ENCODE results near the gene NKX1-2.
A peak's percentile ranks its signal among the peaks of the same experiment; 100 is the strongest.
"Not testable (repeated sequence)": the region's sequence is repeated elsewhere in the genome, so short reads cannot be mapped to it uniquely, and the experiment has no call there.

NKX1-2 gene

DNA sequence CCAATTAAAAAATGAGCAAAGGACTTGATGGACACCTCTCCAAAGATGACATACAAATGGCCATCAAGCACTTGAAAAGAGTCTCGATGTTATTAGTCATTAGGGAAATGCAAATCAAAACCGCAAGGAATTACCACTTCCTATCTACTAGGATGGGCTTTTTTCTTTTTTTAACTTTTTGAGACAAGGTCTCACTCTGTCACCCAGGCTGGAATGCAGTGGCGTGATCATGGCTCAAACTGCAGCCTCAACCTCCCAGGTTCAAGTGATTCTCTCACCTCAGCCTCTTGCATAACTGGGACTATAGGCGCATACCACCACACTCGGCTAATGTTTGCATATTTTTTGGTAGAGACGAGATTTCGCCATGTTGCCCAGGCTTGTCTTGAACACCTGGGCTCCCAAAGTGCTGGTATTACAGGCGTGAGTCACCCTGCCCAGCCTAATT, 13.6 kb downstream of the NKX1-2 start:
- TF ChIP-seq EZH2 (optimal IDR thresholded peaks at IDR 0.05; ENCODE audit: low read depth, low read length) (no peak), EZH2phosphoT487 (IDR thresholded peaks at IDR 0.05; ENCODE audit: low read length) (no peak)
- TF ChIP-seq, protein P1, sequence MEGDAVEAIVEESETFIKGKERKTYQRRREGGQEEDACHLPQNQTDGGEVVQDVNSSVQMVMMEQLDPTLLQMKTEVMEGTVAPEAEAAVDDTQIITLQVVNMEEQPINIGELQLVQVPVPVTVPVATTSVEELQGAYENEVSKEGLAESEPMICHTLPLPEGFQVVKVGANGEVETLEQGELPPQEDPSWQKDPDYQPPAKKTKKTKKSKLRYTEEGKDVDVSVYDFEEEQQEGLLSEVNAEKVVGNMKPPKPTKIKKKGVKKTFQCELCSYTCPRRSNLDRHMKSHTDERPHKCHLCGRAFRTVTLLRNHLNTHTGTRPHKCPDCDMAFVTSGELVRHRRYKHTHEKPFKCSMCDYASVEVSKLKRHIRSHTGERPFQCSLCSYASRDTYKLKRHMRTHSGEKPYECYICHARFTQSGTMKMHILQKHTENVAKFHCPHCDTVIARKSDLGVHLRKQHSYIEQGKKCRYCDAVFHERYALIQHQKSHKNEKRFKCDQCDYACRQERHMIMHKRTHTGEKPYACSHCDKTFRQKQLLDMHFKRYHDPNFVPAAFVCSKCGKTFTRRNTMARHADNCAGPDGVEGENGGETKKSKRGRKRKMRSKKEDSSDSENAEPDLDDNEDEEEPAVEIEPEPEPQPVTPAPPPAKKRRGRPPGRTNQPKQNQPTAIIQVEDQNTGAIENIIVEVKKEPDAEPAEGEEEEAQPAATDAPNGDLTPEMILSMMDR (IDR thresholded peaks at IDR 0.05; ENCODE audit: low read length): no peak
- Histone ChIP-seq H3K9ac (ENCODE audit: low read length) (no peak overlapping the region), H3K9me3 (replicated peaks; ENCODE audit: insufficient read depth, low read length) (no peaks in the 10 kb centered on the region), H2AFZ (ENCODE audit: low read length) (peak overlapping the region; percentile 7; the same call in 1 of the 2 replicates), H4K20me1 (ENCODE audit: insufficient read depth, low read length) (no peaks in the 10 kb centered on the region), H3K79me2 (ENCODE audit: low read length) (no peaks in the 10 kb centered on the region), H3K27me3 (replicated peaks; ENCODE audit: insufficient read depth, low read length) (no peaks in the 10 kb centered on the region), H3K27ac (ENCODE audit: low read length) (peak overlapping the region; percentile 53; the same call in 1 of the 2 replicates), H3K4me1 (ENCODE audit: low read length) (peaks cover 12% of the 10 kb centered on the region), H3K4me3 (ENCODE audit: low read length) (no peak overlapping the region; the same call in 1 of the 2 replicates), H3K9me2 (replicated peaks; ENCODE audit: insufficient read depth, low read length) (no peaks in the 10 kb centered on the region), H3K36me3 (replicated peaks; ENCODE audit: insufficient read depth, low read length) (no peaks in the 10 kb centered on the region), H3F3A (ENCODE audit: insufficient read depth, low read length) (no peaks in the 10 kb centered on the region), H3K4me2 (ENCODE audit: low read depth, low read length) (peak overlapping the region; percentile 42; the same call in 1 of the 2 replicates)
- DNase-seq: peak; percentile 83

DNA sequence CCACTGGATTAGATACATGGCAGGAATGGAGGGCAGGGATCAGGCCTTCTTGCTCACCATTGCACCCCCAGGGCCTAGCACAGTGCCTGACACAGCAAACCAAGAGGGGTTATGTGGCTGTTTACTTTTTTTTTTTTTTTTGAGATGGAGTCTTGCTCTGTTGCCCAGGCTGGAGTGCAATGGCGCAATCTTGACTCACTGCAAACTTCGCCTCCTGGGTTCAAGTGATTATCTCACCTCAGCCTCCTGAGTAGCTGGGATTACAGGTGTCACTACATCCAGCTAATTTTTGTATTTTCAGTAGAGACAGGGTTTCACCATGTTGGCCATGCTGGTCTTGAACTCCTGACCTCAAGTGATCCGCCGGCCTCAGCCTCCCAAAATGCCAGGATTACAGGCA, 14.2 kb downstream of the NKX1-2 start:
- H4K20me1 ChIP-seq (ENCODE audit: insufficient read depth, low read length); H3K36me3 ChIP-seq (replicated peaks; ENCODE audit: insufficient read depth, low read length); H3K9ac ChIP-seq (ENCODE audit: low read length); DNase-seq; H3K4me3 ChIP-seq (ENCODE audit: low read length); H3F3A ChIP-seq (ENCODE audit: insufficient read depth, low read length); H3K79me2 ChIP-seq (ENCODE audit: low read length); H3K9me3 ChIP-seq (replicated peaks; ENCODE audit: insufficient read depth, low read length); H3K9me2 ChIP-seq (replicated peaks; ENCODE audit: insufficient read depth, low read length); H3K27me3 ChIP-seq (replicated peaks; ENCODE audit: insufficient read depth, low read length); H2AFZ ChIP-seq (ENCODE audit: low read length): not testable (repeated sequence)
- H3K4me2 ChIP-seq (ENCODE audit: low read depth, low read length): peak overlapping the region; percentile 42; the same call in 1 of the 2 replicates
- peaks cover 12% of the 10 kb centered on the region for H3K4me1 ChIP-seq (ENCODE audit: low read length)
- H3K27ac ChIP-seq (ENCODE audit: low read length): peak overlapping the region; percentile 53; the same call in 1 of the 2 replicates

DNA sequence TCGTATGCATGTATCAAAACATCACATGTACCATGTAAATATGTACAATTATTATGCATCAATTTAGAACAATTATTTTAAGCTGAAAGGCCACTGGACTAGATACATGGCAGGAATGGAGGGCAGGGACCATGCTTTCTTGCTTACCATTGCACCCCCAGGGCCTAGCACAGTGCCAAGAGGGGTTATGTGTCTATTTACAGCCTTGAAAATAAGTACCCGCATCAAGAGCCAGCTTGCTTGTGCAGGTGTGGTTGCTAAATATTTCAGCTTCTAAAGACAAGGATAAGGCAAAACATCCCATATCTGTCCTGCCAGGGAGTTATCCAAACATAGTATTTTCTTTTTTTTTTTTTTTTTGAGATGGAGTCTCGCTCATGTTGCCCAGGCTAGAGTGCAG, 16.4 kb downstream of the NKX1-2 start:
- no peak overlapping the region for H2AFZ ChIP-seq (ENCODE audit: low read length)
- H3K79me2 ChIP-seq (ENCODE audit: low read length): no peaks in the 10 kb centered on the region
- peaks cover 12% of the 10 kb centered on the region for H3K4me1 ChIP-seq (ENCODE audit: low read length)
- no peaks in the 10 kb centered on the region for H4K20me1 ChIP-seq (ENCODE audit: insufficient read depth, low read length)
- TF ChIP-seq EZH2phosphoT487 (IDR thresholded peaks at IDR 0.05; ENCODE audit: low read length): no peak
- TF ChIP-seq, protein P1 (IDR thresholded peaks at IDR 0.05; ENCODE audit: low read length): no peak
- no peak for TF ChIP-seq EZH2 (optimal IDR thresholded peaks at IDR 0.05; ENCODE audit: low read depth, low read length)
- no peak for DNase-seq
- H3K4me2 ChIP-seq (ENCODE audit: low read depth, low read length): no peak overlapping the region
- H3K9me3 ChIP-seq (replicated peaks; ENCODE audit: insufficient read depth, low read length): no peaks in the 10 kb centered on the region
- H3K9ac ChIP-seq (ENCODE audit: low read length): no peak overlapping the region
- no peak overlapping the region for H3K4me3 ChIP-seq (ENCODE audit: low read length)
- H3F3A ChIP-seq (ENCODE audit: insufficient read depth, low read length): no peaks in the 10 kb centered on the region
- H3K27me3 ChIP-seq (replicated peaks; ENCODE audit: insufficient read depth, low read length): no peaks in the 10 kb centered on the region
- no peak overlapping the region for H3K27ac ChIP-seq (ENCODE audit: low read length)
- H3K36me3 ChIP-seq (replicated peaks; ENCODE audit: insufficient read depth, low read length): no peaks in the 10 kb centered on the region
- H3K9me2 ChIP-seq (replicated peaks; ENCODE audit: insufficient read depth, low read length): no peaks in the 10 kb centered on the region

- H3K27me3 ChIP-seq (replicated peaks; ENCODE audit: insufficient read depth, low read length): no peaks in the 10 kb centered on the region
- DNase-seq: no peak
- no peak overlapping the region for H2AFZ ChIP-seq (ENCODE audit: low read length)
- peaks cover under 1% of the 10 kb centered on the region; the same call in 1 of the 2 replicates for H3K4me1 ChIP-seq (ENCODE audit: low read length)
- H3K36me3 ChIP-seq (replicated peaks; ENCODE audit: insufficient read depth, low read length): no peaks in the 10 kb centered on the region
- no peaks in the 10 kb centered on the region for H3K9me2 ChIP-seq (replicated peaks; ENCODE audit: insufficient read depth, low read length)
- no peaks in the 10 kb centered on the region for H3K79me2 ChIP-seq (ENCODE audit: low read length)
- H3F3A ChIP-seq (ENCODE audit: insufficient read depth, low read length): no peaks in the 10 kb centered on the region
- H3K9me3 ChIP-seq (replicated peaks; ENCODE audit: insufficient read depth, low read length): no peaks in the 10 kb centered on the region
- no peak overlapping the region for H3K4me3 ChIP-seq (ENCODE audit: low read length)
- no peak overlapping the region for H3K4me2 ChIP-seq (ENCODE audit: low read depth, low read length)
- H3K9ac ChIP-seq (ENCODE audit: low read length): no peak overlapping the region
- TF ChIP-seq EZH2 (optimal IDR thresholded peaks at IDR 0.05; ENCODE audit: low read depth, low read length): no peak
- TF ChIP-seq, protein P1 (IDR thresholded peaks at IDR 0.05; ENCODE audit: low read length): no peak
- no peak overlapping the region for H3K27ac ChIP-seq (ENCODE audit: low read length)
- no peaks in the 10 kb centered on the region for H4K20me1 ChIP-seq (ENCODE audit: insufficient read depth, low read length)
These were observed 19.8 kb downstream of the NKX1-2 start for GRCh38 chr10:124430077-124430476.
